GM19463 (cell line): ENCODE results near the gene OR2T12.
"Not testable (repeated sequence)": the region's sequence is repeated elsewhere in the genome, so short reads cannot be mapped to it uniquely, and the experiment has no call there.

Source experiments
- ATAC-seq: cut with Tn5 transposase; IDR thresholded peaks from one replicate; pipeline ENCODE4 v1.9.1; 2021; ENCODE audit warnings: mild to moderate bottlenecking, moderate library complexity; ENCODE audit not compliant: unreplicated experiment

Gene OR2T12, protein sequence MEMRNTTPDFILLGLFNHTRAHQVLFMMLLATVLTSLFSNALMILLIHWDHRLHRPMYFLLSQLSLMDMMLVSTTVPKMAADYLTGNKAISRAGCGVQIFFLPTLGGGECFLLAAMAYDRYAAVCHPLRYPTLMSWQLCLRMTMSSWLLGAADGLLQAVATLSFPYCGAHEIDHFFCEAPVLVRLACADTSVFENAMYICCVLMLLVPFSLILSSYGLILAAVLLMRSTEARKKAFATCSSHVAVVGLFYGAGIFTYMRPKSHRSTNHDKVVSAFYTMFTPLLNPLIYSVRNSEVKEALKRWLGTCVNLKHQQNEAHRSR

DNA sequence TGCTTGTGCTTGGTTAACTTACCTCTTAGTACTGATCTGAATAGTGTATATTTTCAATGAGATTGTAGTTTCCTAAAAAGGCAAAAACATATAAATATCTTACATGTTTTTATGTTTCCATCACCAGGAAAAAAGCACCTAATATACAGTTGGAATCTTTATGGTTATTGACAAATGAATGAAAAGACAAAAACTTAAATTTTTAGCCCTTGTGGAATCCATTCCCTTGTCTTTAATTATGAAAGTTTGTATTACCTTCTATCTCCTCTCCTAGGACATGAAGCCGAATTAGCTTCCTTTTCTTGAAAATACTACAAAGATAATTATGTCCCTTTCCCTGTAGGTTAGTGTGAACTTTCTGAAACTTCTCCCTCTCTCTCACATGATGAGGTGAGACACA lies at the start of gene OR2T12:
OR2T12 (minus strand) TSS at position 101 of the 400 bp plus-strand sequence. CDS start 7,846 bp downstream, outside the sequence.
- no peak for ATAC-seq

DNA sequence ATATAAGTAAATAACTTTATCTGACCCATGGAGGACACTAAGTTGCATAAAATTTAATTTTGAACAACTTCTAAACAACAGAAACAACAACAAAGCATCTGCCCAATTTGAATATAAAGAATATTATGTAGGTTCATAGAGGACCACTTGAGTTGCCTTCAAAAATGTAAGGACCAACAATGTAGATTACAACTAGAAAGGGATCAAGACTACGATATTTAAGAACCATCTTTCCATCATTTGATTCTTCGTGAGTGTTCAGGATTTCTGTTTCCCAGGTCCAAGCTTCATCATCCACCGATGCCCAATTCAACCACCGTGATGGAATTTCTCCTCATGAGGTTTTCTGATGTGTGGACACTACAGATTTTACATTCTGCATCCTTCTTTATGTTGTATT lies 45.3 kb upstream of the OR2T12 start, which contains the start of gene OR14C36:
OR14C36 (plus strand) TSS at position 301 of the 400 bp plus-strand sequence; CDS start at position 301, 0 bp downstream.
- ATAC-seq = no peak

DNA sequence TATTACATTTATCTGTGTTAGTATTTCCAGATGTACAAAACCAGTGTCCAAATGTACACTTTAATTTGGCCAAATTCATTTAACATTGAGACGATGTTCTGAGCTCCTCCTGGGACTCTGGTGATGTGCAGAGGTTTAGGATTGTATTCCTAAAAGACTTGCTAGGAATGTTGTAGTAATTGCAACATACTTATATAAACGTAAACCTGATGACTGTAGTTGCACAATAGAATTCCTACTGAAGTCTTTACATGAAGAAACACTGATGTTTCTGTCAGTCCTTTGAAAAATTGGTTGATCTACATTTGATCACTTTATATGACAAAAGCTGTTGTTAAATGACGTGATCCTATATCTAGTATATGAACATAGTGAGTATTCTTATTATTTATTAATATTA lies 40.2 kb upstream of the OR2T12 start:
- no peak for ATAC-seq

DNA sequence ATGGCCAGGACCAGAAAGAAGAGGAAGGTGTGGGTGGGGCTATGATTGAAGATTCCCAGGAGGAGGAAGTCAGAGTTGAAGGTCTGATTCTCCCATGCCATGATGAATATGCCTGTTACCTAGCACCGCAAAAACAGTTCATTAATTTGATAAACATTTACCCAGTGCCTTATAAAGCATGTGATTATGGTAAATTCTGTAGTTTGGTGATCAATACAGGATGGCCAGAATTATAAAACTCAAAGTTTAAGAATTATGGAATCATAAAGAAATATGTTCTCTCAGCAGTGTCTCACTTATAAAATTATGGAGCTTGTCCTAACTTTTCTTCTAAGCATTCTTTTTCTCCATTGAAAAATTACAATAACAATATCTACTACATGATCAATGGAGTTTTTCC lies 21.2 kb upstream of the OR2T12 start, which contains the start of gene OR2M7:
OR2M7 (minus strand) TSS at position 101 of the 400 bp plus-strand sequence; CDS start at position 101, 0 bp downstream.
- ATAC-seq = no peak

DNA sequence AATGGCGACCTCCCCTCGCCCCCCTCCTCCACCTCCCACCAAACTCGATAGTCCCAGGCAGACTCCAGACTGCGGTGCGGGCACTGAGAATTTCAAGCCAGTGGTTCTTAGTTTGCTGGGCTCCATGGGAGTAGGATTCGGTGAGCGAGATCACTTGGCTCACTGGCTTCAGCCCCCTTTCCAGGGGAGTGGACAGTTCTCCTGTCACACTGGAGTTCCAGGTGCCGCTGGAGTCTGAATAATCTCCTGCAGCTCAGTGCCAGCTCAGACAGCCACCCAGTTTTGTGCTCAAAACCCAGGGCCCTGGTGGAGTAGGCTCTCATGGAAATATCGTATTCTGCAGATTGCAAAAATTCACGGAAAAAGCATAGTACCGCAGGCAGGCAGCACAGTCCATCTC lies 13.6 kb upstream of the OR2T12 start:
- ATAC-seq = no peak

DNA sequence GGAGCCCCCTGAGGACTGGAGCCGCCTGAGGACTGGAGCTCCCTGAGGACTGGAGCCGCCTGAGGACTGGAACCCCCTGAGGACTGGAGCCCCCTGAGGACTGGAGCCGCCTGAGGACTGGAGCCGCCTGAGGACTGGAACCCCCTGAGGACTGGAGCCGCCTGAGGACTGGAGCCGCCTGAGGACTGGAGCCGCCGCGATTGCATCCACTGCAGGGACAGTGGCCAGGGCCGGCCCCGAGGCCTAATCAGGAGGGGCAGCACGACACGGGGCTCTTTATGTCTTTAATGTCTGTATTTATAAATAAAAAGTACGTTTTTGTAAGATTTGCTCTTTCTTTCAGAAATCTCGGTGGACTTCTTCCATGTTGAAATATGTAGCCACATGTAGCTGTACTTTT lies 3.5 kb upstream of the OR2T12 start:
- not testable (repeated sequence) for ATAC-seq

DNA sequence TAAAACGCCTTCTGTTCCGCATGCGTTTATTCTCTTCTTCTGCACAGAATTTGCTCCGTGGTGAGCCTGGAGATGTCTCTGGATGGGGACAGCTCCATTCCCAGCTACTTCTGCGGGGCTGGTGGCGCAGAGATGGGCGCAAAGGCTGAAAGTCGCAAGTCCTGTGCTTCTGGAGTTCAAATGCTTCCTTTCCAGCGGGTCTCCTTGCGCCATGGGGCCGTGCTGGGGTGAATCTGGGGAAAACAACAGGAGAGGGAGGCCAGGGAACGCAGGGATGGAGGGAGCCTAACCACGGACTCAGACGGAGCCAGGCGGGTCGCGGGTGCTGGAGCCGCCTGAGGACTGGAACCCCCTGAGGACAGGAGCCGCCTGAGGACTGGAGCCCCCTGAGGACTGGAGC lies 2.9 kb upstream of the OR2T12 start:
- no peak for ATAC-seq

DNA sequence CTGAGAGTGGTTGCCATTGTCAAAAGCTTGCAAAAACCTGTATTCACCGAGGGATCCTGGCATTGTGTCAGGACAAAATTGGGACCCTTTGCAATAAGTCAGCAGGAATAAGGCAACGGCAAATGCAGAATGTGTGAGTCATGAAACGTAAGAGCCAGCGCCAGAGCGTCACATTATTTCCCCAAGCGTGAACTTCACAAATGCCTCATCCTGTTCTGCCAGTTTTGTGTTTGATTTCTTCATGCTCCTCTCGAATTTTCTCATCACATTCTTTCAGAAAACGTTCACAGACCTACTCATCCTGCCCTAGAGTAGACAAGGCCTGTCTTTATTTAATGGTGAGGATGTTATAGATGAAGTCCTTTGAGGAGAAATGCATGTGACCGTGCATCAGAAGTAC lies 2.4 kb upstream of the OR2T12 start:
- not testable (repeated sequence) for ATAC-seq

DNA sequence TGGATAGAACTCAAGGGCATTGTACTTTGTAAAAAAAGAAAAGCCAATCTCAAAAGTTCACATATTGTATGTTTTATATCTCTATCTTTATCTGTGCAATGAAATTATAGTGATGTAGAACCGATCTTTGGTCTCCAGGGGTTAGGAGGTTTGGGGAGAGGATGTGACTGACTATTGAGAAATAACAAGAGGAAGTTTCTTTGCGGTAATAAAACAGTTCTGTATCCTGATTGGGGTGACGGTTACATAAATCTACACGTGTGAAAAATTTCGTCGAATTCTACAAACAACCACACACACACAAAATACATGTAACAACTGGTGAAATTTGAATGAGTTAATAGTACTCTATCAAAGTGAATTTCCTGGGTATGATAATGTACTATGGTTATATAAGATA lies 14.8 kb downstream of the OR2T12 start:
- no peak for ATAC-seq

DNA sequence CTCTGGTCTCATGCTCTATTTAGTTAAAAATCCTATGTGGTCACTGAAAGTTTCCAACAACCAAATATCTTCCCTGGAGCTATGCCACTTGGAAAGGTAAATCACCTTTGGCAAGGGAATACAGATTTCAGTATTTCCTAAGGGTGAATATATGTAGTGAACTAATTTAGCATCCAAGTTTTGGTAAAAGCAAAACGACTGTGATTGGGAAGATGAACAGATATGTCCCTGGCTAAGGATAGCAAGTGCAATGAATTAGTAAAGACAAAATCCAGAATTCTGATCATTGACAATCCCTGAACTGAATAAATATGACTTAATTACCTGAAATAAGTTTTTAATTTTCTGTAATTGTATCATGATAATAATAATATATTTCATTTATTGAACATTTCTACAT lies 25.3 kb downstream of the OR2T12 start, which contains the start of gene OR2T33:
OR2T33 (minus strand) TSS at position 101 of the 400 bp plus-strand sequence. CDS start 4,162 bp downstream, outside the sequence.
- ATAC-seq = no peak

DNA sequence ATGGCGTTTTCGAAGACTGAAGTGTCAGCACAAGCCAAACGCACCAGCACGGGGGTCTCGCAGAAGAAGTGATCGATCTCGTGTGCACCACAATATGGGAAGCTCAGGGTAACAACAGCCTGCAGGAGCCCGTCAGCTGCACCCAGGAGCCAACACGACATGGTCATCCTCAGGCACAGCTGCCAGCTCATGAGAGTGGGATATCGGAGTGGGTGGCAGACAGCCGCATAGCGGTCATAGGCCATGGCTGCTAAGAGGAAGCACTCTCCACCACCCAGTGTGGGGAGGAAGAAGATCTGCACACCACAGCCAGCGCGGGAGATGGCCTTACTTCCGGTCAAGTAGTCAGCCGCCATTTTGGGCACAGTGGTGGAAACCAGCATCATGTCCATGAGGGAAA lies 30.0 kb downstream of the OR2T12 start:
- ATAC-seq = not testable (repeated sequence)

DNA sequence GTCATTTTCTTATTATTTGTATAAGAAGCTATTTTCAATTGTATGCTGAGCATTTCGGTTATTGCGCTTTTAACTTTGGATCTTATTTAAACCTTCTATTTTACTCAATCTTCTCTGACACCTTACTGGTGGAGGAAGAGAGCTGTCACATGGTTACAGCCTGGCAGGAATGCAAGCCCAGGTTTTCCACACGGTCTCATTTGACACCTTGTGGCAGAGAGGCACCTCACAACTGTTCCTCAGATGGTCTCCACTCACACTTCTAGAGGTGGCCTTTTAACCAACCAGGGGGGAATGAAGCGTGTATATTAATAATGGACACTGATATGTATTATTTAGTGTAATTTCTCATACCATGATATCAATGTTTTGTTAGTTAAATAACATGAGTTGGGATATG lies 35.0 kb downstream of the OR2T12 start:
- no peak for ATAC-seq

DNA sequence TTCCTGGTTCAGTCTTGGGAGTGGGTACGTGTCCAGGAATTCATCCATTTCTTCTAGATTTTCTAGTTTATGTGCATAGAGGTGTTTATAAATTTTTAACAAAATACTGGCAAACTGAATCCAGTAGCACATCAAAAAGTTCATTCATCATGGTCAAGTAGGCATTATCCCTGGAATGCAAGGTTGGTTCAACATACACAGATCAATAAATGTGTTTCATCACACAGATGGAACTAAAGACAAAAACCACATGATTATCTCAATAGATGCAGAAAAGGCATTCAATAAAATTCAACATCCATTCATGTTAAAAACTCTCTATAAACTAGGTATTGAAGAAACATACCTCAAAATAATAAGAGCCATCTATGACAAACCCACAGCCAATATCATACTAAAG lies 43.9 kb downstream of the OR2T12 start:
- ATAC-seq = not testable (repeated sequence)

DNA sequence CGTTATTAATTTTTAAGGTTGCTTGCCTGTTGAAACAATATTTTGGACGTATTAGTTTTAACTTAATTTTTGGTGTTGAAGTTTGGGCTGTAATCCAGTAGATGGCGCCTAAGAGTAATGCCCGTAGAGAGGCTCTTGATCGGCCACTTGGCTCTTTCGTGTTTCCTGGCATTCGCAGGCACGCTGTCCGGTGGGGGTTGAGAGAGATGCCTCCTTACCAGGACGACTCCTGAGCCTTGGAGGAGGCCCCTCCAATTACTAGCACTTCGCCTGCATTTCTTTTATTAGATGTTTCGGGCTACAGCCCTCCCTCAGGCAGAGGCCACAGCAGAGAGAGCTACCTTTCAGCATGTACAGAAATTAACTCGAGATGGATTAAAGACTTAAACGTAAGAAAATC lies 60.0 kb downstream of the OR2T12 start:
- ATAC-seq = peak; percentile 86
